GM19452 (cell line): Measurements from ENCODE around the gene TAF13.
A peak's percentile ranks its signal among the peaks of the same experiment; 100 is the strongest.
"Not testable (repeated sequence)": the region's sequence is repeated elsewhere in the genome, so short reads cannot be mapped to it uniquely, and the experiment has no call there.

Source experiments
- ATAC-seq: cut with Tn5 transposase; IDR thresholded peaks from one replicate; pipeline ENCODE4 v1.9.1; 2021; ENCODE audit not compliant: unreplicated experiment

Gene TAF13

DNA sequence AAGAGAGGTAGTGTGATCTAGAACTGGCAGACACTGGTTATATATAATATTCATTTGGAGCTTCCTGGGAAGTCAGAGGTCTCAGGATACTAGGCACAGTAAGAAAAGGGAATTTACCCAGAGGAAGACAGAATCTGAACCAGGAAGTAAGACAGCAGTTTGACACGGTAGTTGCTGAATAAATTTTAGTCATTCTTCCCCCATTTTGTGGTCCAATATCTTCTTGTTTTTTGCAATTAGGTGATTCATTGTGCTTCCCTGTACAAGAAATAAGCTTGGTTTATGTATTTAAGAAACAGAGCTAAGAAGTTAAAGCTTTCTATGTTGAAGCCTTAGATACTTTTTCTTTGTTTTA, 16.0 kb upstream of the TAF13 start:
- ATAC-seq = no peak

DNA sequence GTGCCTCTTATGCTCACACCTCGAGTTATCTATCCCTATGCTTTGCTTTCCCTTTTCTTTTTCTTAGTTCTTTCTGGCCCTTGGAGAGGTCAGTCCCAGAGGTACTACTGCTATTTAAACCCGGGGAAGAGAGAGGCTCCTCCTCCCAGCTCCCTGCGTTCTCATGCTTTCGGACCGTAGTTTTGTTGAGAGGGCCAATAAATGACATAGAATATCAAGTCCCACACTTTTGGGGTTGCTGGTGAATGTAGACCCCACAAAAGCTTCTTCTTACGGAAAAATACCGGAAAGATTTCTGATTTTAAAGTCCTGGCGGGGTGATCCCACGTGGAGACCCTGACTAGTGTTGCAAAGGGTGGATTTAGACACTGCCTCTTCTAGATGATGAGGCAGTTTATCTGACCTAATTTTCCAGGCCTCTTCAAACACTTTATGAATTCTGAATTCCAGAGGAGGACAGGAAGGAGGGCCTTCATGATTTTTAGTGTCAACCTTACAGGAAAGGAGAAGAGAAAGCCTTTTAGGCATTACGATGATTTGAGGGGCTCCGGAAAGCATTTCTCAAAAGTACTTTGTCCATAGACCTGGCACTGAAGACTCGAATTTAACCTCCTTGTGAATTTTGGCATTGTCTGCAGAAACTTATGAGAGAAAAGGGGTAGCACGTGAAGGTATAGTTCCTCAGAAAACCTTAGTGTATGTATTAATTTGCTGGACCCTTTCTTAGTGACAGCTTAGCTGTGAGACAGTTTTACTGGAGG, 15.5 kb upstream of the TAF13 start:
- ATAC-seq = peak; percentile 35

DNA sequence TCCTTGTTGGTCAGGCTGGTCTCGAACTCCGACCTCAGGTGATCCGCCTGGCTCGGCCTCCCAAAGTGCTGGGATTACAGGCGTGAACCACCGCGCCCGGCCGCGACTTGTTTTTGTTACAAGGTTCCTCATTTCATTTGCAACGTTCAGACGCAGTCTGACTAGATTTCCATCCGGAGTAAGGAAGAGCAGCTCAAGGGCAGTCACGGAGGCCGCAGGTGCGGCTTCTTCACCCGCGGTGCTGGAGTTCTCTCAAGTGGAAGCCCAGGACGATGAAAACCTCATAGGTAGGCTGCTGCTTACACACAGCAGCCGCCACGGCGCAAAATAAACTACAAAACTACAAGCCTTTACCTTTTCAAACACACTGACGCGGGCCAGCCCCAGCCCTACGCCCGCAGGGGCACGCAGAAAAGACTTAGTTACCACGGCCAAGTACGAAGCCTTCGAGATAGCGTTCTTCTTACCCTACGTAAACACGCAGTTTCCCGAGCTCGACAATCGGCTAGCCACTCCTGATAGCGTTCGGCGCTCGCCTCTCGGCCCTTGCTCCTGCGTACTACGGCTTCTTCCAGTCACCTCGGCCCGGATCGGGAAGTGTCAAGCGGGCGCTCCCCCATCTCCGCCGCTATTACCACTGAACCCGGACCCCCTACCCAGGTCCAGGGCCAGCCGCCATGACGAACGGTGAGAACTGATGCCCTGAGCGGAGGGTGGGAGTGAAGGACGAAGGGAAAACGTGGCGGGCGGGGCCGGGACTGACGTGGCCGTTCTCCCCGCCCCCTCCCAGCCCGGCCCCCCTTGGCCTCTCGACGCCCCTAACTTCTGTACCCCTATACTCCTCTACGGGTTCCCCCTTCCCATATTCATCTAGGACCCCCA, 14.6 kb upstream of the TAF13 start, which contains the start of gene TMEM167B:
TMEM167B (plus strand) TSS at position 569 of the 882 bp plus-strand sequence; CDS start at position 678, 109 bp downstream.
- peak; percentile 91 for ATAC-seq

DNA sequence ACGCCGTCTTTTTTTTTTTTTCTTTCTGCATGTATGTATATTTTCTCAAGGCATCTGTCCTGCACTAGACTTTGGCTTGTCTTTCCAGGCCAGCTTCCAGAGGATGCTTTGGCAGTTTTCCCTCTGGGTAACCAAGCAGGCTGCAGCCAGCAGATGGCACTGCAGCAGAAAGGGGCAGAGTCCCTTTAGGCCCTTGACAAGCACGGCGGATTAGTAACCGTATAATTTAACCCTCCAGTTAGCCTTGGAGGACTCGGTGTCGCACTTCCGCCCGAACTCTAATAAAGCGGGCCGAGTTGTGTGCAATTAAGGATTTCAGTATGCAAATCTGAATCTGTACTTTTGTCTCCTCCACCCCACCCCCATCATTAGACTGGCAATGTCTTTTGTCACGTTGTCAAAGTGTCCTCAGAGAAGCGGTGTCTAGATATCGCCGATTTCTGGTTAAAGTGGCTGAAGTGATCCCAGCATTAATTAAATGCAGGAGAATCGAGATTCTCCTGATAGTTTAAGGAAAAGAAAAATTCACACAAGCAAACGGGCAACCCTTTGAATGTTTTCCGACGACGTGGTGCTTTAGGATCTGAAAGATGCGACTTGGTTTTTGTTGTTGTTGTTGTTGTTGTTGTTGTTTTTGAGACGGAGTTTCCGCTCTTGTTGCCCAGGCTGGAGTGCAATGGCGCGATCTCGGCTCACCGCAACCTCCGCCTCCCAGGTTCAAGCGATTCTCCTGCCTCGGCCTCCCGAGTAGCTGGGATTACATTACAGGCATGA, 13.6 kb upstream of the TAF13 start:
- no peak for ATAC-seq

DNA sequence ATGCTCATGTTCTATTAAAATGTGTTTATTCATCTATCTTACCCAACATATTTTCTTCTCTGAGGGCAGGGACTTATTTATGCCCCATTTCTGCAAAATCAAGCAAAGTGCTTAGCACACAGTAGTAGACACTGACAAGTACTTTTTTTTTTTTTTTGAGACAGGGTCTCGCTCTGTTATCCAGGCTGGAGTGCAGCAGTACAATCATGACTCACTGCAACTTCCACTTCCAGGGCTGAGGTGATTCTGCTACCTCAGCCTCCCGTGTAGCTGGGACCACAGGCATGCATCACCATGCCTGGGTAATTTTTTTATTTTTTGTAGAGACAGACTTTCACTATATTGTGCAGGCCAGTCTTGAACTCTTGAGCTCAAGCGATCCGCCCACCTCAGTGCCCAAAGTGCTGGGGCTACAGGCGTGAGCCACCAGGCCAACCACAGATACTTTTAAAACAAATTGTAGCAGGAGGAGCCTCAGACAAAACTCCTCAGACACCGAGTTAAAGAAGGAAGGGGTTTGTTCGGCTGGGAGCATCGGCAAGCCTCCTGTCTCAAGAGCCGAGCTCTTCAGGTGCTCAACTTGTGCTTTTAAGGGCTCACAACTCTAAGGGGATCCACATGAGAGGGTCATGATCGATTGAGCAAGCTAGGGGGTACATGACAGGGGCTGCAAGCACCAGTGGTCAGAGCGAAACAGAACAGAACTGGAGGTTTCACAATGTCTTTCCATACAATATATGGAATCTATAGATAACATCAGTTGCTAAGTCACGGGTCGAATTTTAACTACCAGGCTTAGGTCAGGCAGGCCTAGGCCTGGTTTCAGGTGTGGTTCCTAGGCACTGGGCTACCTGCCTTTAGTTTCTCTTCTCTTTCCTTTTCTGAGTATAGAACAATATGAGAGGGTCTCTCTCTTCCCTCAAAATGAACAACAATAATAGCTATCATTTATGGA, 9.0 kb upstream of the TAF13 start:
- no peak for ATAC-seq

DNA sequence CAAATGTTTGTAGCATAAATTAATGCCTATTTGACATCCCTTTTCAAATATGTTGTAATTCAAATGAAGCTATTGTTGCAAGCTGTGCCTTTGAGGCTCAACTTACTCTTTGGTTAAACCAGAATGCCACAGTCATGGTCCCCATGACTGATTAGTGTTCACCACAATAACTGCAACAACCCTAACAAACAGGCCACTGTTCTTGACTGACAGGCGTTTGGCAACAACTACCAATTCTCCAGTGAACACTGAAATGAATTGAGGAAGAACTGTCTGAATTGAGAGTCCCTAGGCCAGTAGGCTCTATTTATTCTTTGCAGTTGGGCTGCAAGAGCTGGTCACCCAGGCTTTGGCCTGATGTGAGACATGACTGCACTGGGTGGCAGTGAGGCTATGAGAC, 8.1 kb upstream of the TAF13 start:
- no peak for ATAC-seq

DNA sequence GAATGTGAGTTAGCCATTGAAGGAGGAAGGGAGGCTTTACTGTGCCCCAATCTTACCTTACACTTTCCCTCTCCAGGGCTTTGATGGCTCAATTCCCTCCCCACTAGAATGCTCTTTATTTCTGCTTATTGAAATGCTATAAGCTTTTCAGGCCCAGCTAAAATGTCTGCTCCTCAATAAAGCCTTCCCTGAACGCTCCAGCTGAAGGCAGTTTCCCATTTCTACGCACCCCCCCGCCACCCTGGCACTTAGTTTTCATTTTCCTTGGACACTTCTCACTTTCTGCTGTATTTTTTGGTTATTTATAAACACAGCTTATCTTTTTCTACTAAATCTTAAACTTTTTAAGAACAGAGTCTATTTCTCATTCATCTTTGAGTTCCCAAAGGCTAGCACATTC, 7.7 kb upstream of the TAF13 start:
- no peak for ATAC-seq

DNA sequence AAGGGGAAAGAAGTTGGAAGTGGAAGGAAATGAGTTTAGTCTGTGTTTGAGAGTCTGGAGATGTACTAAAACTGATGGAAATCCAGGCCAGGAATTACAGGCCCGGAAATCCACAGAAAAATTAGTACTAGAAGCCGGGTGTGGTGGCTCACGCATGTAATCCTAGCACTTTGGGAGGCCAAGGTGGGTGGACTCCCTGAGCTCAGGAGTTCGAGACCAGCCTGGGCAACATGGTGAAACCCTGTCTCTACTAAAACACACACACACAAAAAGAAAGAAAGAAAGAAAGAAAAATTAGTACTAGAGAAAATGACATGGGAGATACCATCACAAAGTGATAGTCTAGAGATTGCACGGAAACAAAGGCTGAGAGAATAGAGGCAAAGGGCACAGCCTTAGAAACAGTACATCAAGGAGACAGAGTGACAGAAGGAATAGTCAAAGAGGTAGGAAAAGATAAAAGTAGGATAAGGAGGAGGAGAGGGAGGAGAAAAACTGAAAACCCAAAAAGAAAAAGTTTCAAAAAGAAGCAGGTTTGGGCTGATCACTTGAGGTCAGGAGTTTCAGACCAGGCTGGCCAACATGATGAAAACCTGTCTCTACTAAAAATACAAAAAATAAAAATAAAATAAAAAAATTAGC, 4.8 kb upstream of the TAF13 start:
- ATAC-seq = no peak

DNA sequence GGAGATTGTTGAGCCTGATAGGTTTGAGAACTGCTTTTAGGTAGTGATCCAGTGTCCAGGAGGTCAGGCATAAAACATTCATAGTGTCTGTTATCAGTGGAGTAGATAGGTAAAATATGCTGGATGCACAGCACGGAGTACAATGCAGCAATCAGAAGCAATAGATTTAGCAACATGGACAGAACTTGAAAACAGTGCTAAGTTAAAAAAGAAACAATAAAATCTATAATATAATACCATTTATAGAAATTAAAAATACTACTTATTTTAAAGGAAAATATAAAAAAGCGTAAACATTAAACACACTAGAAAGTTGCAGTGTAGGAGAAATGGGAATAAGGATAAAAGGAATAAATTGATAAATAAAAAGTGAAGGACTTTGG, 3.4 kb upstream of the TAF13 start:
- ATAC-seq = no peak

DNA sequence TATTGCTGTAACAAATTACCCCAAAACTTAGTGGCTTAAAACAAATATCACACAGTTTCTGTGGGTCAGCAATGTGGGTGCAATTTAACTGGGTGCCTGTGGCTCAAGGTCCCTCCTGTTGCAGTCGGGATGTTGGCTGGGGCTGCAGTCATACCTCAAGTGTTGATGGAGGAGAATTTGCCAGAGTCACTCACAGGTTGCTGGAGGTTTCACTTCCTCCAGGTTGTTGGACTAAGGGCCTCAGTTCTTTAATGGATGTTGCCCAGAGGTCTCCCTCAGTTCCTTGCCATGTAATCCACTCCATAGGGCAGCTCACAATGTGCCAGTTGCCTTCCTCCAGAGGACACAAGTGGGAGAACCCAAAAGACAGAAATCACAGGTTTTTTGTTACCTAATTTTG, 2.5 kb upstream of the TAF13 start:
- no peak for ATAC-seq

DNA sequence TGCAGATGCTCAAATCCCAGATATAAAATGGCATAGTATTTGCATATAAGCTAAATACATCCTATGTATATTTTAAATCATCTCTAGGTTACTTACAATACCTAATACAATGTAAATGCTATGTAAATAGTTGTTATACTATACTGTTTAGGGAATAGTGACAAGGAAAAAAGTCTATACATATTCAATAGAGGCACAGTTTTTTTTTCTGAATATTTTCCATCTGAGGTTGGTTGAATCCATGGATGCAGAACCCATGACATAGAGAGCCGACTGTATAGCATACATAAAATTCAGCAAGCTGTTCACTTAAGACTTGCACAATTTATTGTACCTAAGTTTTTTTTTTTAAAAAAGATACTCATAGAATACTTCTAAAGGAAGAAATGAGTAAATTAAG, 6.5 kb downstream of the TAF13 start:
- no peak for ATAC-seq

DNA sequence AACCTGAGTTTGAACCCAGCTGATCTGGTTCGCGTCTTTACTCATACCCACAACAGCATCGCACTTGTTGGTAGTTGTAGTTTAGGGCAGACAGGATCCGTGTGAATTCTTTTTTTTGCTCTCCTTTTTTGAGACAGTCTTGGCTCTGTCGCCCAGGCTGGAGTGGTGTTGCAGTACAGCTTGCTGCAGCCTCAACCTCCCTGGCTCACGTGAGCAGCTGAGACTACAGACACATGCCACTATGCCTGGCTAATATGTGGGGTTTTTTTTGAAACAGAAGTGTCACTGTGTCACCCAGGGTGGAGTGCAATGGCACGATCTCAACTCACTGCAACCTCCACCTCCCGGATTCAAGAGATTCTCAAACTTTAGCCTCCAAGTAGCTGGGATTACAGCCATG, 7.9 kb downstream of the TAF13 start:
- no peak for ATAC-seq

DNA sequence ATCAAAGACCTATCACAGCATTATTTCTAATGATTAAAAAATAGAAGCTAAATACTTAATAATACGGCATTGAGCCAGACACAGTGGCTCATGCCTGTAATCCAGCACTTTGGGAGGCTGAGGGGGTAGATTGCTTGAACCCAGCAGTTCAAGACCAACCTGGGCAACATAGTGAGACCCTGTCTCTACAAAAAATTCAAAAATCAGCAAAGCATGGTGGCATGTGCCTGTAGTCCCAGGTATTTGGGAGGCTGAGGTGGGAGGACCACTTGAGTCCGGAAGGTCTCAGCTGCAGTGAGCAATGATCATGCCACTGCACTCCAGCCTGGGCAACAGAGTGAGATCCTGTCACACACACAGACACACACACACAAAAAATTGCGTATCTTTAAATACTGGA, 10.7 kb downstream of the TAF13 start:
- no peak for ATAC-seq

DNA sequence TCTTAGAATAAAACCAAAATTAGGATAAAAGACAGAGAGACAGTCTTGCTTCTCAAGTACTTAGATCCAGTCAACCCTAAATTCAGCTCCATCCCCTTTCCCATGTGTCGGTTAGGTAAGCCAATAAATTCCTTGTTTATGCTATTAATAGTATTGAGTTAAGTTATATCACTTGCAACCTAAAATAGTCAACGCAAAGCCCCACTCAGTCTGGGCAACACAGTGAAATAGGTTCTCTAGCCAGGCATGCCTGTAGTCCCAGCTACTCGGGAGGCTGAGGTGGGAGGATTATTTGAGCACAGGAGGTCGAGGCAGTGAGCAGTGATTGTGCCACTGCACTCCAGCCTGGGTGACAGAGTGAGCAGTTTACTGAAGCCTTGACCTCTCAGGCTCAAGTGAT, 14.6 kb downstream of the TAF13 start:
- ATAC-seq = no peak

DNA sequence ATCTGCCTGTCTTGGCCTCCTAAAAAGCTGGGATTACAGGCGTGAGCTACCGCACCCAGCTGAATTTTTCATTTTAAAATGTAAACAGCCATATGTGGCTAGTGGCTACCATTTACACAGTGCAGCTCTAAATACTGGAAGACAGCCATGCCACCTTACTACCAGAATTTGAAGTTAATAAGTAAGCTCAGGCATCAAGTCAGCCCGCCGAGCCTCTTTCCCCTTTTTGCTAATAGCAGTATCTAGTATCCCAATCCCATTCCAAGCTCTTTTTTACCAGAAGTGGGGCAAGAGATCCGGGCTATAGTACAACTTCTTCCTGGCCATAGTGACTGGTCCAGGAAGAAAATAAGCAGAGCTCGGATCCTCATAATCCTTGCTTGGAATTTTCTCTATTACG, 15.1 kb downstream of the TAF13 start:
- no peak for ATAC-seq

DNA sequence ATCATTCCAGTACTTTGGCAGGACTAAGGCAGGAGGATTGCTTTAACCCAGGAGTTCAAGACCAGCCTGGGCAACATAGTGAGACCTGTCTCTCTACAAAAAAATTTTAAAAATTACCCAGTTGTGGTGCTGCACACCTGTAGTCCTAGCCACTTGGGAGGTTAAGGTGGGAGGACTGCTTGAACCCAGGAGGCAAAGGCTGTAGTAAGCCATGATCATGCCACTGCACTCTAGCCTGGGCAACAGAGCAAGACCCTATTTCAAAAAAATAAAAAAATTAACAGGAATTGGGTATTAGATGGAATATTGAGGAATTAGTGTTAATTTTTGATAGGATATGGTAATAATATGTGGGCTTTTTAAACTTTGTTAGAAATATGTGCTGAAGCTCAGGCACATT, 16.8 kb downstream of the TAF13 start:
- ATAC-seq = no peak

DNA sequence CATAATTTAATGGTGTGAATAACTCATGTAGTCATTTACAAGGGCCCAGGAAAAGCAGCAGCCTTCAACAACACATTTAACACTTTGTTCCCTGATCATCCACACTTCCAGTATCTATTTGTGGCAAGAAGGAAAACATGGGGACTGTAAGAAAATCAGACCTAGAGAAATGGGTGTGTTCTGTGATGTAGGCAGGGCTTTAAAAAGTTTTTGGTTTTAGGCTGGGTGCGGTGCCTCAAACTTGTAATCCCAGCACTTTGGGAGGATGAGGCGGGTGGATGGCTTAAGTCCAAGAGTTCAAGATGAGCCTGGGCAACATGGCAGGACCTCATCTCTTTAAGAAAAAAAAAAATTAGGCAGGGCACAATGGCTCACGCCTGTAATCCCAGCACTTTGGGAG, 19.7 kb downstream of the TAF13 start:
- no peak for ATAC-seq

DNA sequence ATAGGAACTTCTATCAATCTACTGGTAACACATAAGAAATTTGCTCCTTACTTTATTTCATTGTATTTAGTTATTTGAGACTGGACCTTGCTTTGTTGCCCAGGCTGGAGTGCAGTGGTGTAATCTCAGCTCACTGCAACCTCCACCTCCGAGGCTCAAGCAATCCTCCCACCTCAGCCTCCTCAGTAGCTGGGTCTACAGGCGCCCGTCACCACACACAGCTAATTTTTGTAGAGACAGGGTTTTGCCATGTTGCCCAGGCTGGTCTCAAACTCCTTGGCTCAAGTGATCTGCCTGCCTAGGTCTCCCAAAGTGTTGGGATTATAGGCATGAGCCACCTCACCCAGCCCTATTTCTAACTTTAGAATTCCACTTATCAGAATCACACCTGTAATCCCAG, 23.7 kb downstream of the TAF13 start:
- not testable (repeated sequence) for ATAC-seq

DNA sequence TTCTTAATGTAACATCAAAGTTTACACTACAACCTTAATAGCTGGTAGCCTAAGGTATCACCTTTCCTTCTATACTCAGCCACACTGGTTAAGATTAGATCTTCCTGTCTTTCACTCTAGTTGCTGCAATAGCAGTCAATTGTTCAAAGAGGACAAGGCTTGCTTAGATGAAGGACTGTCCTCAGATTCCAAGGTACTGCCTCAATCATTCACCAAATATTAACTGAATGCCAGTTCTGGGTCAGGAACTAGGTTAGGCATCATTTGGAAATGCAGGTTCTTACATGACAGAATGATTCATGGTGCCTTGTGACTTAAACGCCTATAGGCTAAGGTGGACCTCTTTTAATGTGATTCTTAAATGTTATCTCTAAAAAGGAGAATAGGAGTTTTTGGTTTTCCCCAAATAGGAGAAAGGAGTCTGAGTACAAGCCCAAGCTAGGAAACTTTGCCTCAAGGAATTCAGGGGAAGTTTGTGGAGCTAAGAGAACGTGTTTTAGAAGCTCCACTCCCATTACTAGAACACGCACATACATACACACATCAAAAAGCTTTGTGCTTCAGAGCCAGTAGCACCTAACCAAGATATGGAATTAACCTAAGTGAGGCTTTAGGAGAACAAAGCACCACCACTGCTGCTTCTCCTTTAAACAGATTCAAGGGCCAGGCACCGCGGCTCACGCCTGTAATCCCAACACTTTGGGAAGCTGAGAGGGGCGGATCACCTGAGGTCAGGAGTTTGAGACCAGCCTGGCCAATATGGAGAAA, 25.4 kb downstream of the TAF13 start:
- no peak for ATAC-seq
